DND-41 (cell line): ENCODE data around the gene LFNG.

Source experiments
- EZH2 ChIP-seq: IDR thresholded peaks from 3 replicates; pipeline ENCODE4 v1.6.1; 2012; ENCODE audit warnings: borderline replicate concordance, low read depth, mild to moderate bottlenecking, moderate library complexity, low read length, inconsistent platforms; ENCODE audit not compliant: severe bottlenecking
- TF ChIP-seq, protein P1 (sequence below): IDR thresholded peaks from 2 replicates; pipeline ENCODE4 v1.5.1; 2012; ENCODE audit warnings: borderline replicate concordance, low read length, moderate library complexity, mild to moderate bottlenecking; ENCODE audit not compliant: poor library complexity, severe bottlenecking; ENCODE audit errors: extremely low read depth

DNA sequence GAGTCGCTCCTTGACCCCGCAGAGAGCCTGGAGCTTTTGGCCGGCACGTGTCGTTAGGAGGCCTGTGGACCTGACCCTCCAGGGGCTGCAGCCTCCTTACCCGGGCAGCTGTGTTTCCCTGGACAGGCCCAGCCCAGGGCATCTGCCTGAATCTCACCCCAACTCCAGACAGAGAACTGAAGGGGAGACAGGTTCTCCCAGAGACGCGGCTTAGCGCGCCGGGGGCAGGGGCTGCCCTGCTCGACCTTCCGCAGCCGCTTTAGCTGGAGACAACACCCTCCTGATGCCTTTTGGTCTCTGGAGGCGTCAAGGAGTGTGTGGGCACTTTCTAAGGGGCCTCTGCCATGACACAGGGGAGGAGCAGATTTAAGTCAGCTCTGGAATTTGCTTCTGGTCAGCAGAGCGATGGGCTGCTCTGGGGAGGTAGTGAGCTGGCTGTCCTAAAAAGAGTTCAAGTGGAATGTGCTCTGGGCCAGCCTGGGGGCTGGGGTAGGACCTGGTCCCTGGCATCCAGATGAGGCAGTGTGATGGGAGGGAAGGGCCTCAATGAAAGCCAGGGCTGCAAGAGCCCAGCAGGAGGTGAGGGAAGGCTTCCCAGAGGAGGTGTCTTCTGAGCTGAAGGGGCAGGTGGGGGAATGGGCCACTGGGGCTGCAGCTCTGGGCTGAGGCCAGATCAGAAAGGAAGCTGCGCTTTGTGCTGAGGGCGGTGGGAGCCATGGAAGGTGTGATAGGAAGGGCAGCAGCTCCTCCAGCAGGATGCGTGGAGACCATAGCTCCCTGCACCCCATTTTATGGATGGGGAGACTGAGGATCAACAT is 49.2 kb upstream of the LFNG start:
- TF ChIP-seq, protein P1, sequence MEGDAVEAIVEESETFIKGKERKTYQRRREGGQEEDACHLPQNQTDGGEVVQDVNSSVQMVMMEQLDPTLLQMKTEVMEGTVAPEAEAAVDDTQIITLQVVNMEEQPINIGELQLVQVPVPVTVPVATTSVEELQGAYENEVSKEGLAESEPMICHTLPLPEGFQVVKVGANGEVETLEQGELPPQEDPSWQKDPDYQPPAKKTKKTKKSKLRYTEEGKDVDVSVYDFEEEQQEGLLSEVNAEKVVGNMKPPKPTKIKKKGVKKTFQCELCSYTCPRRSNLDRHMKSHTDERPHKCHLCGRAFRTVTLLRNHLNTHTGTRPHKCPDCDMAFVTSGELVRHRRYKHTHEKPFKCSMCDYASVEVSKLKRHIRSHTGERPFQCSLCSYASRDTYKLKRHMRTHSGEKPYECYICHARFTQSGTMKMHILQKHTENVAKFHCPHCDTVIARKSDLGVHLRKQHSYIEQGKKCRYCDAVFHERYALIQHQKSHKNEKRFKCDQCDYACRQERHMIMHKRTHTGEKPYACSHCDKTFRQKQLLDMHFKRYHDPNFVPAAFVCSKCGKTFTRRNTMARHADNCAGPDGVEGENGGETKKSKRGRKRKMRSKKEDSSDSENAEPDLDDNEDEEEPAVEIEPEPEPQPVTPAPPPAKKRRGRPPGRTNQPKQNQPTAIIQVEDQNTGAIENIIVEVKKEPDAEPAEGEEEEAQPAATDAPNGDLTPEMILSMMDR, result no peak
- no peak for TF ChIP-seq EZH2
